DMS53 (cell line): ENCODE data around the gene HP1BP3.
"Not testable (repeated sequence)": the region's sequence is repeated elsewhere in the genome, so short reads cannot be mapped to it uniquely, and the experiment has no call there.

Source experiments
- DNase-seq: peaks from one replicate; lab custom pipeline; 2025; lab: John Stamatoyannopoulos, UW

Gene HP1BP3, protein sequence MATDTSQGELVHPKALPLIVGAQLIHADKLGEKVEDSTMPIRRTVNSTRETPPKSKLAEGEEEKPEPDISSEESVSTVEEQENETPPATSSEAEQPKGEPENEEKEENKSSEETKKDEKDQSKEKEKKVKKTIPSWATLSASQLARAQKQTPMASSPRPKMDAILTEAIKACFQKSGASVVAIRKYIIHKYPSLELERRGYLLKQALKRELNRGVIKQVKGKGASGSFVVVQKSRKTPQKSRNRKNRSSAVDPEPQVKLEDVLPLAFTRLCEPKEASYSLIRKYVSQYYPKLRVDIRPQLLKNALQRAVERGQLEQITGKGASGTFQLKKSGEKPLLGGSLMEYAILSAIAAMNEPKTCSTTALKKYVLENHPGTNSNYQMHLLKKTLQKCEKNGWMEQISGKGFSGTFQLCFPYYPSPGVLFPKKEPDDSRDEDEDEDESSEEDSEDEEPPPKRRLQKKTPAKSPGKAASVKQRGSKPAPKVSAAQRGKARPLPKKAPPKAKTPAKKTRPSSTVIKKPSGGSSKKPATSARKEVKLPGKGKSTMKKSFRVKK

DNA sequence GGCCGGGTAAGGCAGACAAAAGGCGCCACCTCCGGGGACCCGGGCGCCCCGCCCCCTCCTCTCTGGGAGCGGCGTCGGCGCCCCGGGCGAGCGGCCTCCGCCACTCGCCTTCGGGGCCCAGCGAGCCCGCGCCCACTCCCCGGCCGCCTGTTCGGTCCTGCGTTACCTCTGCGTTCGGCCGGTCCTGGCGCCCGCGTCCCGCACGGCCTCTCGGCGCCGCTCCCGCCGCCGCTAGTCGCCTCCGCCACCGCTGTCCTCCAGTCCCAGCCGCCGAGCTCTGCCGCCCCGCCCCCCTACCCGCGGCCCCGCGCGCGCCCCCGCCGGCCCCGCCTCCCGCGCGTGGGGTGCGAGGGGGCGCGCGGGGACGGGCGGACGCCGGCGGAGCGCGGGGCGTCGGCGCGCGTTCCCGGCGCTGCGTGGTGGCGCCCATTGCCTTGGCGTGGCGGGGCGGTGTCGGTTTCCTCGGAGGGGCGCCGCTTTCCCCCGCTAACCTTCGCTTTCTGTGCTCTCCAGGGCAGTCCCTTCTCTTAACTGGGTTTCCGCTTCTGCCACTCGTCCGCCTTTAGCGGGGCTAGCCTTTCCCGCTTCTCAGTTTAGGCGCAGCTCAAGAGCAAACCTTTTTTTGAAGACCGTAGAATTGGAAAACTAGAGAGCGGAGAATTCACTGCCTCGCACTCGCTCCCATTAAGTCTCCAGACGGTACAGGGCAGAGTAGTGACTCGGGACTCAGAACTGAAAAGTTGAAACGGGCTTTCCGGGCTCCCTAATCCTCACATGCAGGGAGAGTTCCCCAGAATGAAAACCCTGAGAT, at the start of gene HP1BP3:
Gene HP1BP3, minus strand, starts transcription at position 279 of the 811 bp plus-strand sequence. CDS start 6,867 bp downstream, outside the sequence.
- DNase-seq, result peak; percentile 89

DNA sequence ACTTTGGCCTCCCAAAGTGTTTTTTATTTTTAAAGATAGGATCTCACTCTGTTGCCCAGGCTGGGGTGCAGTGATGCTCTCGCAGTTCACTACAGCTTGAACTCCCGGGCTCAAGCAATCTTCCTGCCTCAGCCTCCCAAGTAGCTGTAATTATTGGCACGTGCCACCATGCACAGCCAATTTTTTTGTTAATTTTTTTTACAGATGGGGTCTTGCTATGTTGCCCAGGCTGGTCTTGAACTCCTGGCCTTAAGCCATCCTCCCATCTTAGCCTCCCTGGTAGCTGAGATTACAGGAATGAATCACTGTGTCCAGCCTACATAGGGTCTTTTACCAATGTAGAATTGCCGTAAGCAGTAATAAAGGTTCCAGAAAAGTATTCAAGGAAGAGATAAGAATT, 49.1 kb upstream of the HP1BP3 start:
- no peak for DNase-seq

DNA sequence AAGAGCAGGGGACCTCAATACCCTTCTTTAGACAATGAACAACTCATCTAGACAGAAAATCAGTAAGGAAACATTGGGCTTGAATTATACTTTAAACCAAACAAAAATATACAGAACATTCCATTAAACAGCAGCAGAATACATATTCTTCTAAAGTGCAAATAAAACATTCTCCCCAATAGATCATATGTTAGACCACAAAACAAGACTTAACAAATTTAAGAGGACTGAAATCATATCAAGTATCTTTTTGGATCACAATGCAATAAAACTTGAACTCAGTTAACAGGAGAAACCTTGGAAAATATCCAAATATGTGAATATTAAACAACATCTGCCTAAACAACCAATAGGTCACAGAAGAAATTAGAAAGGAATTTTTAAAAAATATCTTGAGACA, 47.7 kb upstream of the HP1BP3 start:
- DNase-seq, result no peak

DNA sequence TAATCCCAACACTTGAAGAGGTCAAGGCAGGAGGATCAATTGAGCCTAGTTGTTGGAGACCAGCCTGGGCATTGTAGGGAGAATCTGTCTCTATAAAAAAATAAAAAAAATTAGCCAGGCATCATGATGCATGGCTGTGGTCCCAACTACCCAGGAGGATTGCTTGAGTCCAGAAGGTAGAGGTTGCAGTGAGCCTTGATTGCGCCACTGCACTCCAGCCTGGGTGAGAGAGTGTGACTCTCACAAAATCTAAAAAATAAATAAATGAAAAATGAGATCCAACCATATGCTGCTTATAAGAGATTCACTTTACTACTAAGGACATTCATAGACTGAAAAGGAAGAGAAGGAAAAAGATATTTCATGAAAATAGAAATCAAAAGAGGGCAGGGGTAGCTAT, 47.1 kb upstream of the HP1BP3 start:
- no peak for DNase-seq

DNA sequence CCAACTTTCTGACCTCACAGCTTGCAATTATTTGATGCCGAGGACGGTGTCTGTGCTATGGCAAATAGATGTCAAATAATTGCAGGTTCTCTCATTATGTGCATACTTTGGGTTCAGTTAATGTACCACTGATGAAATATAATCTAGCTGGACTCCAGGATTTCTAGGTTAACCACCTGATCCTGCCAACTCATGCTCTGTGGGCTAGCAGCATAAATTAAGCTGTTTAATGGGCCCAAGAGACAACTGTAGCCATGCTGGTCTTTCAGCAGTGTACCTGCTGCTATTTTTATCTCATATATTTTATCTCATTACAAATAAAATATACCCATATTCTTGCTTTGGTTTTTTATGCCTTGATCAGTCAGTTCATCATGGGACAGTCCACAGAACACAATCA, 43.3 kb upstream of the HP1BP3 start:
- no peak for DNase-seq

DNA sequence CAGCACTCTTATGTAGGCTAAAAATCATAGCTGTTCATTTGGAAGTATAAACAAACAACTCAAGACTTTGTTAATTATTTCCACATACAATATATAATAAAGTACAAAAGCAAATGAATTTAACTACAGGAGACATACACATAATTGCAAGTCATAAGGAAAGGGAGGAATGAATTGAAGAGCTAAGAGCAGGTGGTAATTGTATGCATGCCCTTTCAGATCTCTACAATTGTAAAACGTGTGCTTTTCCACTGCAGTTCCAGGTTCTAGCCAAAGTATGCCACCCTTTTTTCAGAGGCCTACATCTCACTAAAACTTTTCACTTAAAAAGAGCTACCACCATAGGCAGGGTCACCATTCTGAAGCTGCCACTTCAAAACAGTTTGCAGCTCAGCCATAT, 42.8 kb upstream of the HP1BP3 start:
- no peak for DNase-seq

DNA sequence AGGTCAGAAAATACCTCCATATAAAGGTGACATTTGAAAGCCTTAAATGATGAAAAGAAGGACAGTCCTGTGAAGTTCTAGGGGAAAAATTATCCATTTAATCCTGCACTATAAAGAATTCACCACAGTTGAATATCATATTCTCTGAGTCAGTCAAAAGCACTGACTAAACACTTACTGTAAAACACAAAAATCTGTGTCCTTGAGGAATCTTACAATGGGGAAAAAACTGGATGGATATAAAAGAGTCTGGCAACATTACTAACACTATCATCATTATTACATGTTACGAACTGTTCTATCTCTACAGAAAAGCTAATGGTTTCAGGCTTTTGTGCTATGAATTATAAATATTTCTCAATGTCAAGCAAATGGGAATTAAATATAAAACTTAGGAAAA, 42.4 kb upstream of the HP1BP3 start:
- no peak for DNase-seq

DNA sequence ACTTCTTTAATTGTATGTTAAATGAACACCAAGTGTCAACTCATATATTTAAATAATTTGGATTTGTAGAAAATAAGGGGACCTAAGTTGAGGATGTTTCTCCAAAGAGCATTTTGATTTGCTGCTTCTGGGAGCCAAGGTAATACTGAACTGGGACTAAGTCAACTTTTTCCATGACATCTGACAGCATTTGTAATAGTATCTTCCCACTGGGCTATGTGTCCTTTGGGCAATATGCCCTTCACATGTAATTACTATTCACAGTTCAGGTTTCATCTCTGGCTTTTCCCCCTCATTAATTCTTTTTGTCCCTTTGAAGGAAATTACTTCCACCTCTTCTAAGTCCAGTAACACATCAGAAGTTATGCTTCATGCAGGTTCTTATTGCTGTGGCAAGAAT, 36.7 kb upstream of the HP1BP3 start:
- no peak for DNase-seq

DNA sequence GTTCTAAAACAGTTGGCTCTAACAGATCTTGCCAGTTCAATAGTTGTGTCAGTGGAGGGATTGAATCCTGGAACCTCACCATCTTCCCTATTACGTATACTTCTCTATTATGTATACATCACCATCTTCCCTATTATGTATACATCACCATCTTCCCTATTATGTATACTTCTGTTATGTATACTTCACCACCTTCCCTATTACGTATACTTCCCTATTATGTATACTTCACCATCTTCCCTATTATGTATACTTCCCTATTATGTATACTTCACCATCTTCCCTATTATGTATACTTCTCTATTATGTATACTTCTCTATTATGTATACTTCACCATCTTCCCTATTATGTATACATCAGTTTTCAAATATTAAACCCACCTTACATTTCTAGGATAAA, 34.4 kb upstream of the HP1BP3 start:
- no peak for DNase-seq

DNA sequence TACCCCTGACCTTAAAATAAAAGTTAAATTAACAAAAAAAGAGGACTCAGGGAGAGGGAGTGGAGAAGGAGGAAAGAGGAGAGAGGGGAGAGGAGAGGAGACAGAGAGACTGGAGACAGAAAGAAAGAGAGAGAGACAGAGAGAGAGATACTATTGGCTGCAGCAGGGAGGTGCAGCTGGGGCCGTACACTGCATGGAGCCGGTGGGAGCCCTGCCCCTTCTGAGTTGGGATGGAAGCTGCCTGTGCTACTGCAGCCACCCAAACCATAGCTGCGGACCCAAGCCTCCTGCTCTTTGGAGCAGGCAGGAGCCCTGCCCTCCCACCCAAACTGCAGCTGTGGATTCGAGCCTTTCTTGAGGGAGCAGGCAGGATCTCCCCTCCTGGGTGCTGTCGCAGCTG, 32.7 kb upstream of the HP1BP3 start:
- DNase-seq, result no peak

DNA sequence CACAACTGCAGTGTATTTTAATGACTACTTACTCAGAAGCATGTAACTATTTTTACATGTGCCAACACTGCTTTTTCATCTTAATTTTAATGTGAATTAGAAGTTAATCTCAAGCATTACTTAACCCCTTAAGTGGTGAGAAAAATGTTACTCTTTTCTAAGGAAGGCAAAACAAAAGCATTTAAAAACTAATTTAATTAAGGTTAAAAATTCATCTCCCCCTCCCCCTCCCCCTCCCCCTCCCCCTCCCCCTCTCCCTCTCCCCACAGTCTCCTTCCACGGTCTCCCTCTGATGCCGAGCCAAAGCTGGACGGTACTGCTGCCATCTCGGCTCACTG, 27.4 kb upstream of the HP1BP3 start:
- DNase-seq, result no peak

DNA sequence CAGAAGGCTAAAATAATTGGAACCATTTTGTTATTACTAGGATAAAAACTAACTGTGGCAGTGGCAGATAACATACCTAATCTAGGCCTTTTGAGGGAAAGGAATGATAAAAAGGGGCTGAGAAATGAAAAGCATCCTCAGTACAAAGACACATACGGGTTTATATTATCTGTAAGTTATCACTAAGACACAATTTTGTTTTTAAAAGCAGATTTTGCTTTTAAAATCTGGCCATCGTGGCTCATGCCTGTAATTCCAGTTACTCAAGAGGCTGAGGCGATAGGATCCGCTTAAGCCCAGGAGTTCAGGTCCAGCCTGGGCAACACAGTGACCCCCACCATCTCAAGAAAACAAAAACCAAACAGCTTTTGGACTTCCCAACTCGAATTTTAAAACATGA, 24.8 kb upstream of the HP1BP3 start:
- no peak for DNase-seq

DNA sequence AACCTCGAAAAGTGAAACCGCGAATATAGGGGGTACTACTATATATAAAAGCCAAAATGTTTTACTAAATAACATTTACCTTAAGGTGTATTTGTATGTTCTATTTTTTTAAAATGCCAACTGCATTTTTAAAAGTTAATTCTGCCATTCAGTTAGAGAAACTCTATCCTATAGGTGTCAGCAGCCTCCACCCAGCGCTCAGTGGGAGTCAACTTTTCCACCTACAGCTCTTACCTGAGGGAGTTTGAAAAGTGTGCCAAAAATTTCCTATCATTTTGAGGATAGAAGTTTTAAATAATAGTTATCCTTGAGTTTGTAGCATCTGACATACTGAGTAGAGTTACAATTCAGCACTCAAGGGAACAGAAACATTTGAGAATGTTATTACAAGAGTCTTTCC, 6.1 kb upstream of the HP1BP3 start:
- no peak for DNase-seq

DNA sequence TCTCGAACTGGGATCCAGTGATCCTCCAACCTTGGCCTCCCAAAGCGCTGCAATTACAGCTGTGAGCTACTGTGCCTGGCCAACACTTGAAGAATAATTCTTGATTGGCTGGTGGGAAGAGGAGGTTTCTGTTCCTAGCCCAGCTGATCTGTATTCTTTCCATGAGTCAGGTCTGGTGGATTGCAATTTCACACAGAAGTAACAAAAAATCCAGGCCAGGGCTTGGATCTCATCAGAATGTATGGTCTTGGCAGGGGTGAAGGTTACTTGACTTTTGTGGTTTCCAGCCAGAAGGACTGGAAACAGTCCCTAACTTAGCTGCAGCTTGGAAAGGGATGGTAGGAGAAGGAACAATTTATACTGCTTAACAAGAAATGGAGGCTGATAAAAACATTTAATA, 5.1 kb upstream of the HP1BP3 start:
- no peak for DNase-seq

DNA sequence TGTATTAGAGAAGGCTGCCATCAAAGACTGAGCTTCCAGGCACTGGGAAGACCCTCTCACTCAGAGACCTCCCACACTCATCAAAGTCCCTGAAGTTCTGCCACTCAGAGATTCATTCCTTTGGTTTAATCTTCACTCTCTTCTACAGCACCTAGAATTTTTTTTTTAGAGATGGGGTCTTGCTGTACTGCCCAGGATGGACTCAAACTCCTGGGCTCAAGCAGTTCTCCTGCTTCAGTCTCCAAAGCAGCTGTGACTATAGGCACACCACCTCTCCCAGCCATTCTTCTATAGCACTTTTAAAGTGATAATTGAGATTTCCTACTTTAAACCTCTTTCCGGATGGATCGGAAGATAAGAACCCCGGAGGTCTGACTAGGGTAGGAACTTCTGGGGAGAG, 3.7 kb upstream of the HP1BP3 start:
- DNase-seq, result no peak

DNA sequence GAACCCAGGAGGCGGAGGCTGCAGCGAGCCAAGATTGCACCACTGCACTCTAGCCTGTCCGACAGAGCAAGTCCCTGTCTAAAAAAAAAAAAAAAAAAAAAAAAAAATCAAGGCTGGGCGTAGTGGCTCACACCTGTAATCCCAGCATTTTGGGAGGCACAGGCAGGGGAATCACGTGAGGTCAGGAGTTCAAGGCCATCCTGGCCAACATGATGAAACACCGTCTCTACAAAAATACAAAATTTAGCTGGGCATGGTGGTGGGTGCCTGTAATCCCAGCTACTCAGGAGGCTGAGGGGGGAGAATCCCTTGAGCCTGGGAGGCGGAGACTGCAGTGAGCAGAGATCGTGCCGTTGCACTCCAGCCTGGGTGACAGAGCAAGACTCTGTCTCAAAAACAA, 2.5 kb upstream of the HP1BP3 start:
- not testable (repeated sequence) for DNase-seq

DNA sequence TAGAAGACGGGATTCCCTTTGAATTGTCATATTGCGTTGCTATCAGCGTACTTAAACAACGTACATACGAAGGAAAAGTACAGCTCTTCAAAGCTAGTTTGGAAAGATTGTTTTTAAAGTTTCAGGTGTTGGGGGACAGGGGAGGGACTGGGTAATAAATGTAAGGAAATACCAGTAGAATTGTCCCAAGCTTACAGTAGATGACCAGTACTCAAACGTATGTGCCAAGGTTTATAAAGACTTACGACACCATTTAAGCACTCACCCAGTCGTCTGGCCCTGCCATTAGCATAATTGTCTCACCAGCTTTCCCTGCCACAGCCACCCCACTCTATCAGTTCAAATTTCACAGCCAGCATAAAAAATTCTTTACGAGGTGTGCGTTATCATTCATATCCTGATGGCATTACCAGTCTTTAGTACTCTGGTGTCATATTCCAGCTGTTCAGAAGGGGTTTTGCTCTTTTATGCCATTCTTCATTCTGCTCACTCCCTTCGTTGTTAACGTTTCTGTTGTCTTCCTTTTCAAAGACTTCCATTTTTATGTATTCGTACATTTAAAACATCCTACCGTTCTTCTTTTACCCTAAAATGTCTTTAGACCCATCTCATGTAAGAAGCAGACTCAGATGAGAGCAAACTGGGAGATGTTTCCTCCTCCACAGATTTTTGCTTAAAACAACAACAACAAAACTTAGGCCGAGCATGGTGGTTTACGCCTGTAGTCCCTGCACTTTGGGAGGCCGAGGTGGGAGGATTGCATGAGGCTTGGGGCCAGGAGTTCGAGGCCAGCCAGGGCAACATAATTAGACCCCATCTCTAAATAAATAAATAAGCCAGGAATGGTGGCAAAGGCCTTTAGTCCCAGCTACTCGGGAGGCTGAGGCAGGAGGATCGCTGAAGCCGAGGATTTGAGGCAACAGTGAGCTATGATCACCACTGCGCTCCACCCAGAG, 1.0 kb upstream of the HP1BP3 start:
- DNase-seq, result peak; percentile 53

DNA sequence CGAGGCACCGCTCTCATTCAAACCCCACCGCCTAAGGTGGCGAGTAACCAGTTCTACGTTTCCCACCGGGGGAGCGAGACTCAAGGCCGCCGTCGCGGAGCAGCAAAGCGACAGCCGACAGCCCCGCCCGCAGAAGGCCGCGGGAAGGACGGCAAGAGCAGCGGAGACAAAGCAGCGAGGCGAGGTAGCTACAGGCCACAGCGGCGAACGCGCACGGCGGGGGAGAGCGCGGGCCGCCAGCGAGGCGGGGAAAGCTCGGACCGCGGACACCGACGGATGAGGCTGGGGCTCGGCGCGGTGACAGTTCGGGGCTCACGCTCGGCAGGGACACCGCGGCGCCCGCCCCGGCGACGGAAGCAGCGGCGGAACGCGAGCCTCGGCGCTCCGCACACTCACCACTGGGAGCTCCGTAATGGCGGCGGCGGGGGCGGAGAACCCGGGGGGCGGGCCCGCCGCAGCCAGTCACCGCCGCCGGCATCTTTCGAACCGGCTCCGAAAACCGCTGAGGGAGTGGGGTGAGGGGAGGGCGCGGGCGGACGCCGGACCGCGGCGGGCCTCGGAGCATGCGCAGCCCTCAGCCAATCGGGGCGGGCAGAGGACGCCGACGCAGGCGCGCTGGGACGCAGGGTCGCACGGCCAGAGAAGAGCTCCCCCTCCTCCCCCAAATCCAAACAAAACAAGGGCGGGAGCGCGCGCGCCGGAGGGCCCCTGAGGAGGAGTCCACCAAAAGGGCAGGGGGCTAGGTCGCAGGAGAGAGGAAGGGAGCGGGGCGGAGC, 666 bp downstream of the HP1BP3 start:
- DNase-seq, result peak; percentile 97

DNA sequence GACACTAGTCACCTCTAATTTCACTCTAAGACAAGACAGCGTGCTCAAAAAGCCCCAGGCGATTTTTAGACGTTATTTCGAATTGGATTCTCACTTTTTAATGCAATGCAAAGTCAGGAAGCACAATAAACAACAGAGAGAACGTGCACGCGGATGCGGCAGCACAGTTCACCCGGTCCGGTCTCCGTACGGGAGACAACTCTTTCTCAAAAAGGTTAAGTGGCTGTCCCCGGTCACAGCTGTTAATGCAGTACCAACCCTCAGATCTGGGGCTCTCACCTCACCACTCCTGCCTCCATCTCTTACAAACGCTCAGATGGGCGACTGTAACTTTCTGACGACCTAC, 1.2 kb downstream of the HP1BP3 start:
- DNase-seq, result peak; percentile 79

DNA sequence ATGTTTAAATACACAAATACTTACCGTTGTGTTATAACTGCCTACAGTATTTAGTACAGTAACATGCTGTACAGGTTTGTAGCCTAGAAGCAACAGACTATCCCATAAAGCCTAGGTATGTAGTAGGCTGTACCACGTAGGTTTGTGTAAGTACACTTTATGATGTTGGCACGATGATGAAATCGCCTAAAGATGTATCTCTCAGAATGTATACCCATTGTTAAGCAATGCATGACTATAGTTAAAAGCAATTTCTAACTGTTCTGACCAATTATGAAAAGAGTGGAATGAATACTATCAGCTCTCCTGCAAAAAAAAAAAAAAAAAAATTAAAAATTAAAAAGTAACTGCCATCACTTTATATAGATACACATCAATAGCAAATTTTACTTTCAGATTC, 11.4 kb downstream of the HP1BP3 start:
- DNase-seq, result no peak

DNA sequence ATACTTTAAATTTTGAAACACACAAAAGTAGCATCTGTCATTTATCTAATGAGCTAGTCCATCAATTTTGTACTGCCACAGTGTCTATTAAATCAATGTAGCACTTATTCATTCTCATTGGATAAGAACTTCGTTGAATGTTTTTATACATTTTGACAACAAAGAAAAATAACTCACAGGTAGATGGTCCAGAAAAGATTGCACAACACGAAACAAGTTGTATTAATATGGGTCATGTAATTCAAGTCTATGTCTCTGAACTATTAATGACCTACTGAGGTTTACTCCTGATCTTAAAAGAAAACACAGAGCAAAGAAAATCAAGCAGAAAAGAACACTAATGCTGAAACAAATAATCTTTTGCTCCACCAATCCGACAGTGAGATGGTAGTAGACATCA, 15.3 kb downstream of the HP1BP3 start:
- no peak for DNase-seq
